Esophagus muscularis mucosa (tissue), 3 donors: Measurements from ENCODE around the gene PDCD1.

ENCODE experiments used
- POLR2A ChIP-seq: fragments of 450-650 bp; IDR thresholded peaks from one replicate; pipeline ENCODE4 v1.6.1; 2017; ENCODE audit warnings: antibody characterized with exemption, moderate library complexity, mild to moderate bottlenecking, low read depth
- POLR2AphosphoS5 ChIP-seq, 2 donors: sonication (generic); formaldehyde crosslinking; IDR thresholded peaks; one replicate each; pipeline ENCODE4 v1.6.1; 2017; ENCODE audit warnings: antibody characterized with exemption in 2 of 2
- TF ChIP-seq, protein P1 (sequence below), 3 experiments: fragments of 200-600 bp in 2 of 3; fragments of 450-650 bp in 1 of 3; sonication (generic) in 2 of 3; IDR thresholded peaks; one replicate each; pipeline ENCODE4 v1.5.1; 2017 to 2019; ENCODE audit warnings: antibody characterized with exemption in 3 of 3, mild to moderate bottlenecking in 2 of 3, moderate library complexity in 1 of 3

DNA sequence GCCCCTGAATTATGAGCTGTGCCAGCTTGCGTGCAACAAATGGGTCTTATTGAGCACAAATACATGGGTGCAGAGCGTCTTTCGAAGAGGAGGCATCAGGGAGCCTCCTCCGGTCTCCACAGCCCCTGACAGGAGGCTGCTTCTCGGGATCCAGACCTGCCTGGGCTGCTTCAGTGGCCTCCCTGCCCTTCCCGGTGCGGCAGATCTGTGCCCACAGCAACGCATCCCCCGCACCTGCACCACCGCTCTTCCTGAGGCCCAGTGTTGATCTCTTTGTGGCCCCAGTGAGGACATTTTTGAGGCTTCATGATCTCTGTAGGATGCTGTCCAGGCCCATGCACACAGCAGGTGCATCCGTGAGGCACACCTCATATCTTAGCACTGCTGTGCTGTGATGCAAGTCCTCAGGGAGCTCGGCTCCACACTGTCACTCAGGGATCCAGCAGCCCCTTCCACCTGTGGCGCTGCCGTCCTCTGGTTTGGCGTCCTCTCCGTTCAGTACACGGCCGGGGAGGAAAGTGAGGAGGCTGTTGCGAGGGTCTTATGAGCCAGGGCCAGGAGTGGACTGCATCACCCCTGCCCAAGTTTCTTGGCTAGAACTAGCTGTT is 28.2 kb upstream of the PDCD1 start:
- no peak for TF ChIP-seq POLR2A
- TF ChIP-seq, protein P1, sequence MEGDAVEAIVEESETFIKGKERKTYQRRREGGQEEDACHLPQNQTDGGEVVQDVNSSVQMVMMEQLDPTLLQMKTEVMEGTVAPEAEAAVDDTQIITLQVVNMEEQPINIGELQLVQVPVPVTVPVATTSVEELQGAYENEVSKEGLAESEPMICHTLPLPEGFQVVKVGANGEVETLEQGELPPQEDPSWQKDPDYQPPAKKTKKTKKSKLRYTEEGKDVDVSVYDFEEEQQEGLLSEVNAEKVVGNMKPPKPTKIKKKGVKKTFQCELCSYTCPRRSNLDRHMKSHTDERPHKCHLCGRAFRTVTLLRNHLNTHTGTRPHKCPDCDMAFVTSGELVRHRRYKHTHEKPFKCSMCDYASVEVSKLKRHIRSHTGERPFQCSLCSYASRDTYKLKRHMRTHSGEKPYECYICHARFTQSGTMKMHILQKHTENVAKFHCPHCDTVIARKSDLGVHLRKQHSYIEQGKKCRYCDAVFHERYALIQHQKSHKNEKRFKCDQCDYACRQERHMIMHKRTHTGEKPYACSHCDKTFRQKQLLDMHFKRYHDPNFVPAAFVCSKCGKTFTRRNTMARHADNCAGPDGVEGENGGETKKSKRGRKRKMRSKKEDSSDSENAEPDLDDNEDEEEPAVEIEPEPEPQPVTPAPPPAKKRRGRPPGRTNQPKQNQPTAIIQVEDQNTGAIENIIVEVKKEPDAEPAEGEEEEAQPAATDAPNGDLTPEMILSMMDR (IDR thresholded peaks at IDR 0.05) = no peak
- no peak for TF ChIP-seq POLR2AphosphoS5 (IDR thresholded peaks at IDR 0.05)
